GM11168 (cell line): ENCODE results near the gene SYCP3.
"Not testable (repeated sequence)": the region's sequence is repeated elsewhere in the genome, so short reads cannot be mapped to it uniquely, and the experiment has no call there.

Experiments
- in situ Hi-C: fragments of 300-500 bp; cut with MboI; formaldehyde crosslinking; loops from one replicate; pipeline ENCODE4 v1.12.0; 2022; ENCODE audit warnings: low sequenced_read_pairs; ENCODE audit not compliant: unreplicated experiment

The SYCP3 gene

GRCh38 chr12:101761781-101762180 is 22.5 kb upstream of the SYCP3 start:
- in situ Hi-C loops = no loop called here

GRCh38 chr12:101761350-101761749 is 22.1 kb upstream of the SYCP3 start:
- in situ Hi-C loops = no loop called here

GRCh38 chr12:101759396-101760047 is 20.3 kb upstream of the SYCP3 start:
- in situ Hi-C loops = no loop called here

GRCh38 chr12:101750152-101750551 is 10.9 kb upstream of the SYCP3 start:
- in situ Hi-C loops = no loop called here

GRCh38 chr12:101749657-101750056 is 10.4 kb upstream of the SYCP3 start:
- in situ Hi-C loops = no loop called here

GRCh38 chr12:101748907-101749306 is 9.6 kb upstream of the SYCP3 start:
- in situ Hi-C loops = no loop called here

- in situ Hi-C loops = no loop called here
Measured at GRCh38 chr12:101747697-101748096, 8.4 kb upstream of the SYCP3 start.

- in situ Hi-C loops = no loop called here
Measured at GRCh38 chr12:101746661-101747060, 7.4 kb upstream of the SYCP3 start.

GRCh38 chr12:101746196-101746595 is 6.9 kb upstream of the SYCP3 start:
- in situ Hi-C loops = no loop called here

GRCh38 chr12:101745481-101745880 is 6.2 kb upstream of the SYCP3 start:
- in situ Hi-C loops = no loop called here

- in situ Hi-C loops = no loop called here
Measured at GRCh38 chr12:101743724-101744472, 4.6 kb upstream of the SYCP3 start.

GRCh38 chr12:101743242-101743641 is 4.0 kb upstream of the SYCP3 start:
- in situ Hi-C loops = no loop called here

GRCh38 chr12:101740980-101741379 is 1.7 kb upstream of the SYCP3 start:
- in situ Hi-C loops = no loop called here

GRCh38 chr12:101740566-101740965 is 1.3 kb upstream of the SYCP3 start:
- in situ Hi-C loops = no loop called here

- in situ Hi-C loops = no loop called here
Measured at GRCh38 chr12:101737476-101737875, 1.8 kb downstream of the SYCP3 start.

- in situ Hi-C loops = not testable (repeated sequence)
Measured at GRCh38 chr12:101734482-101734881, 4.8 kb downstream of the SYCP3 start.

GRCh38 chr12:101733166-101733565 is 6.1 kb downstream of the SYCP3 start:
- in situ Hi-C loops = no loop called here

- in situ Hi-C loops = no loop called here
Measured at GRCh38 chr12:101732318-101732717, 6.9 kb downstream of the SYCP3 start.

GRCh38 chr12:101729842-101730241 is 9.4 kb downstream of the SYCP3 start:
- in situ Hi-C loops = no loop called here

- in situ Hi-C loops = no loop called here
Measured at GRCh38 chr12:101727098-101727497, 12.2 kb downstream of the SYCP3 start.

GRCh38 chr12:101722392-101722791 is 16.9 kb downstream of the SYCP3 start:
- in situ Hi-C loops = no loop called here

GRCh38 chr12:101720118-101720517 is 19.1 kb downstream of the SYCP3 start:
- in situ Hi-C loops = no loop called here
